HepG2 (cell line): Measurements from ENCODE around the gene BTF3L4. TPM values are rescaled to one million over a fixed set of nuclear protein-coding genes. Genes with fewer than 3 reads are reported as not detected.

Experiments used
- ATAC-seq: fragments of 200-7000 bp; cut with Tn5 transposase; 3 replicates; pipeline ENCODE4 v1.9.1; 2020; ENCODE audit warnings: mild to moderate bottlenecking, moderate library complexity
- BruUV-seq: library from RNA; stranded (reverse); fragments of 400-500 nt; replicated peaks from 2 replicates; lab custom pipeline; 2021; lab: Mats Ljungman, UMichigan
- CTCF ChIA-PET: fragments of 300-600 bp; formaldehyde crosslinking; extraction: SDS; loops from one replicate; lab custom pipeline; 2021; ENCODE audit warnings: low total read pairs, inconsistent platforms, low intra/inter-chr PET ratio; lab: Yijun Ruan, JAX
- POLR2A ChIA-PET: fragments of 350-600 bp; sonication (Branson Sonifier 250); formaldehyde crosslinking; loops from one replicate; lab custom pipeline; 2020; ENCODE audit warnings: antibody characterized with exemption, inconsistent platforms; lab: Yijun Ruan, JAX
- DNase-seq: peaks from one replicate; pipeline ENCODE4 v3.0.0-alpha.2; 2015; ENCODE audit warnings: low spot score
- FAIRE-seq: peaks from 3 replicates; lab custom pipeline; 2011; peaks lifted over from hg19 to GRCh38; lab: Jason Lieb, UNC
- H2AFZ ChIP-seq: one replicate; pipeline ENCODE4 v1.6.1; 2011; ENCODE audit warnings: low read length, inconsistent platforms
- H3K27ac ChIP-seq: fragments of 300-600 bp; 3 replicates; pipeline ENCODE4 v1.8.0; 2011; ENCODE audit warnings: mixed run types, mild to moderate bottlenecking, mixed read lengths, low read length, inconsistent platforms; ENCODE audit not compliant: insufficient read depth; ENCODE audit errors: extremely low read length
- H3K27me3 ChIP-seq, 2 experiments: fragments of 200-600 bp in 1 of 2; 2 replicates in 1 of 2; 3 replicates in 1 of 2; pipeline versions ENCODE4 v1.6.0 to v1.8.0; 2011; ENCODE audit warnings: low read length in 2 of 2, mild to moderate bottlenecking in 2 of 2, moderate library complexity in 2 of 2, inconsistent platforms in 1 of 2; ENCODE audit not compliant: insufficient read depth in 2 of 2, control insufficient read depth in 1 of 2
- H3K36me3 ChIP-seq, 2 experiments: fragments of 200-600 bp in 1 of 2; replicated peaks in 1 of 2; 2 replicates in 1 of 2; 3 replicates in 1 of 2; pipeline versions ENCODE4 v1.5.1 to v1.8.0; 2011; ENCODE audit warnings: low read length in 2 of 2, inconsistent platforms in 1 of 2; ENCODE audit not compliant: insufficient read depth in 2 of 2, control insufficient read depth in 1 of 2
- H3K4me1 ChIP-seq: 2 replicates; pipeline ENCODE4 v1.5.1; 2012; ENCODE audit warnings: low read length, inconsistent platforms; ENCODE audit not compliant: insufficient read depth
- H3K4me2 ChIP-seq: 2 replicates; pipeline ENCODE4 v1.6.0; 2011; ENCODE audit warnings: low read depth, low read length, inconsistent platforms
- H3K4me3 ChIP-seq, 3 experiments: fragments of 200-600 bp in 1 of 3; sonication (generic), shearing (Covaris generic) in 1 of 3; replicated peaks in 1 of 3; 2 replicates each; pipeline ENCODE4 v1.5.1; 2011 to 2016; ENCODE audit warnings: low read length in 3 of 3, inconsistent platforms in 2 of 3, low read depth in 2 of 3, mild to moderate bottlenecking in 2 of 3, control low read depth in 1 of 3, mixed read lengths in 1 of 3; ENCODE audit not compliant: insufficient read depth in 1 of 3
- H3K79me2 ChIP-seq: one replicate; pipeline ENCODE4 v1.6.1; 2011; ENCODE audit warnings: low read length, inconsistent platforms; ENCODE audit not compliant: insufficient read depth
- H3K9ac ChIP-seq: 2 replicates; pipeline ENCODE4 v1.6.0; 2011; ENCODE audit warnings: mild to moderate bottlenecking, low read depth, low read length, inconsistent platforms; ENCODE audit not compliant: insufficient read depth
- H3K9me3 ChIP-seq: 2 replicates; pipeline ENCODE4 v1.5.1; 2012; ENCODE audit warnings: mild to moderate bottlenecking, low read length
- H4K20me1 ChIP-seq: 2 replicates; pipeline ENCODE4 v1.6.0; 2011; ENCODE audit warnings: inconsistent platforms, mild to moderate bottlenecking, low read length, moderate library complexity; ENCODE audit not compliant: insufficient read depth
- CENPX ChIP-seq: sonication (generic); formaldehyde crosslinking; IDR thresholded peaks from 2 replicates; pipeline ENCODE4 v1.9.0; 2021; ENCODE audit warnings: mild to moderate bottlenecking, missing genetic modification reagents, moderate library complexity
- CHD4 ChIP-seq: fragments of 200-600 bp; sonication (generic); IDR thresholded peaks from 2 replicates; pipeline ENCODE4 v1.7.0; 2017; ENCODE audit warnings: mild to moderate bottlenecking, low read length, borderline replicate concordance
- CREM ChIP-seq, 2 experiments: sonication (generic) in 1 of 2; formaldehyde crosslinking in 1 of 2; IDR thresholded peaks; 2 replicates each; pipeline versions ENCODE4 v1.4.0 to v1.6.1; 2016 to 2020; ENCODE audit warnings: antibody characterized with exemption in 1 of 2, mild to moderate bottlenecking in 1 of 2, missing genetic modification reagents in 1 of 2
- ELF3 ChIP-seq: IDR thresholded peaks from 2 replicates; pipeline ENCODE4 v1.6.1; 2016; ENCODE audit warnings: missing genetic modification reagents, missing compliant biosample characterization
- GLI4 ChIP-seq: sonication (generic); formaldehyde crosslinking; IDR thresholded peaks from 2 replicates; pipeline ENCODE4 v1.5.1; 2020; ENCODE audit warnings: missing genetic modification reagents, mild to moderate bottlenecking, moderate library complexity, borderline replicate concordance
- NFKBIZ ChIP-seq: IDR thresholded peaks from 2 replicates; pipeline ENCODE4 v1.6.1; 2018; ENCODE audit warnings: missing genetic modification reagents, missing compliant biosample characterization
- ZSCAN20 ChIP-seq: sonication (generic); formaldehyde crosslinking; IDR thresholded peaks from 2 replicates; pipeline ENCODE4 v1.4.0; 2020; ENCODE audit warnings: missing genetic modification reagents, mild to moderate bottlenecking, borderline replicate concordance
- WGBS: methylation state at CpG from one replicate; pipeline ENCODE4 v1.1.6; 2017; ENCODE audit warnings: low lambda C conversion rate; 5-methylcytosine and 5-hydroxymethylcytosine counted together
- in situ Hi-C: cut with HindIII; loops from 2 replicates; pipeline ENCODE4 v1.10.0; 2017; ENCODE audit warnings: low pct_unique_long_range_greater_than_20kb; ENCODE audit not compliant: extremely low pct_ligation_motif_present
- intact Hi-C: fragments of 100-400 bp; cut with micrococcal nuclease; formaldehyde crosslinking; loops from one replicate; pipeline ENCODE4 v1.10.0; 2022; ENCODE audit not compliant: unreplicated experiment
- polyA plus RNA-seq, 8 experiments: library from polyadenylated mRNA; depleted of rRNA in 3 of 8; stranded (reverse) in 7 of 8; unstranded in 1 of 8; fragments of >200 nt; fragmentation: Illumina TruSeq in 4 of 8; extraction: Trizol in 4 of 8; gene quantifications; 2 replicates each; pipeline versions ENCODE4 v1.2.1 to v1.2.3, GENCODE V29; 2011 to 2016; ENCODE audit warnings: low read depth in 4 of 8, missing spikeins in 1 of 8, mixed read lengths in 1 of 8; ENCODE audit not compliant: insufficient read depth in 1 of 8
- total RNA-seq, 5 experiments: library from RNA; depleted of rRNA; stranded (reverse); fragments of >200 nt; fragmentation: Illumina TruSeq; extraction: Trizol; gene quantifications; 2 replicates each; pipeline ENCODE4 v1.2.3, GENCODE V29; 2016; ENCODE audit warnings: low read depth in 1 of 5
- TF ChIP-seq, protein P1 (sequence below): sonication (generic); formaldehyde crosslinking; IDR thresholded peaks from 2 replicates; pipeline ENCODE4 v1.5.0; 2020; ENCODE audit warnings: missing genetic modification reagents
- TF ChIP-seq, protein P2 (sequence below): sonication (generic); formaldehyde crosslinking; IDR thresholded peaks from 2 replicates; pipeline ENCODE4 v1.5.0; 2020; ENCODE audit warnings: mild to moderate bottlenecking, missing genetic modification reagents, borderline replicate concordance
- TF ChIP-seq, protein P3 (sequence below): sonication (generic); formaldehyde crosslinking; IDR thresholded peaks from 2 replicates; pipeline ENCODE4 v1.8.0; 2022; ENCODE audit warnings: mild to moderate bottlenecking, missing genetic modification reagents
- TF ChIP-seq, protein P4 (sequence below): IDR thresholded peaks from 2 replicates; pipeline ENCODE4 v1.4.0; 2020; ENCODE audit warnings: mild to moderate bottlenecking, missing genetic modification reagents
- TF ChIP-seq, protein P5 (sequence below): IDR thresholded peaks from 2 replicates; pipeline ENCODE4 v1.6.1; 2012; ENCODE audit warnings: low read length, improper control_type of control experiment

The BTF3L4 gene
- total and polyA plus RNA-seq, 2 of the 13 experiments (the other 11 are each of a cell fraction or from before 2014, with no cell fraction given) = 59.0 to 74.3 TPM

DNA sequence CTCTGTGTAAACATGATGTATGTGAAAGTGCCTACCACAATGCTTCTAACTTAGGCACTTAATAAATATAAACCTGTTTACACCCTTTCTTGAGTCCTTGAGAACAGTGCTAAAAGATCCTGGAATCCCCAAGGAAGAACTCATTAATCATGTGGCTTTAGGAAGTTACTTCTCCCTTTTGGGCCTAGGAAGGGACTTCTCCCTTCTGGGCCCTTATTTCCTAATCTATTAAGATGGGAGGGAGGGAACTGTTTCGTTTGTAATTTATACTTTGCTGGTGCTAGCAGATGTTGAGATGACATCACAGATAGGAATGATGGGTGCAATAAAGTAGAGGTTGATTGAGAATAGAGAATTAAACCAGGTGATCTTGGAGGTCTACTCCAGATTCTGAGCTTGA, 1.2 kb downstream of the BTF3L4 start:
- Histone ChIP-seq H3K9me3 (no peaks in the 10 kb centered on the region), H3K4me3 (peak overlapping the region; percentile 85 to 89 (median 87); a peak in 5 of 6 replicates), H3K4me2 (peak overlapping the region; percentile 81), H3K79me2 (peaks cover 76% of the 10 kb centered on the region), H3K9ac (peak overlapping the region; percentile 88), H3K27ac (peak overlapping the region; percentile 91), H3K4me1 (peaks cover 48% of the 10 kb centered on the region), H2AFZ (no peak overlapping the region), H3K27me3 (no peaks in the 10 kb centered on the region; a peak in 1 of 5 replicates), H3K36me3 (peaks cover 7 to 16% of the 10 kb centered on the region in 2 experiments), H4K20me1 (peaks cover 26% of the 10 kb centered on the region)
- BruUV-seq = TSS peak; percentile 65
- ChIA-PET CTCF (no interaction called here), POLR2A (interaction anchor here (0.7 to 5.3 kb wide), 8 partner anchors 8 to 41 kb away, joined by 3 to 80 read pairs (median 4); partner anchors contain the start of gene KTI12)
- in situ Hi-C loops (no loop called here), intact Hi-C loops (no loop called here)
- no peak for FAIRE-seq
- WGBS = 5% methylated on average over 1 of the region's 1 CpG
- DNase-seq = no peak
- no peak for ATAC-seq
- TF ChIP-seq NFKBIZ = no peak
- TF ChIP-seq, protein P1, sequence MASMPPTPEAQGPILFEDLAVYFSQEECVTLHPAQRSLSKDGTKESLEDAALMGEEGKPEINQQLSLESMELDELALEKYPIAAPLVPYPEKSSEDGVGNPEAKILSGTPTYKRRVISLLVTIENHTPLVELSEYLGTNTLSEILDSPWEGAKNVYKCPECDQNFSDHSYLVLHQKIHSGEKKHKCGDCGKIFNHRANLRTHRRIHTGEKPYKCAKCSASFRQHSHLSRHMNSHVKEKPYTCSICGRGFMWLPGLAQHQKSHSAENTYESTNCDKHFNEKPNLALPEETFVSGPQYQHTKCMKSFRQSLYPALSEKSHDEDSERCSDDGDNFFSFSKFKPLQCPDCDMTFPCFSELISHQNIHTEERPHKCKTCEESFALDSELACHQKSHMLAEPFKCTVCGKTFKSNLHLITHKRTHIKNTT (CRISPR knock-in tag) = no peak
- no peak for TF ChIP-seq ZSCAN20 (CRISPR knock-in tag)
- TF ChIP-seq CHD4 = no peak
- TF ChIP-seq, protein P2, sequence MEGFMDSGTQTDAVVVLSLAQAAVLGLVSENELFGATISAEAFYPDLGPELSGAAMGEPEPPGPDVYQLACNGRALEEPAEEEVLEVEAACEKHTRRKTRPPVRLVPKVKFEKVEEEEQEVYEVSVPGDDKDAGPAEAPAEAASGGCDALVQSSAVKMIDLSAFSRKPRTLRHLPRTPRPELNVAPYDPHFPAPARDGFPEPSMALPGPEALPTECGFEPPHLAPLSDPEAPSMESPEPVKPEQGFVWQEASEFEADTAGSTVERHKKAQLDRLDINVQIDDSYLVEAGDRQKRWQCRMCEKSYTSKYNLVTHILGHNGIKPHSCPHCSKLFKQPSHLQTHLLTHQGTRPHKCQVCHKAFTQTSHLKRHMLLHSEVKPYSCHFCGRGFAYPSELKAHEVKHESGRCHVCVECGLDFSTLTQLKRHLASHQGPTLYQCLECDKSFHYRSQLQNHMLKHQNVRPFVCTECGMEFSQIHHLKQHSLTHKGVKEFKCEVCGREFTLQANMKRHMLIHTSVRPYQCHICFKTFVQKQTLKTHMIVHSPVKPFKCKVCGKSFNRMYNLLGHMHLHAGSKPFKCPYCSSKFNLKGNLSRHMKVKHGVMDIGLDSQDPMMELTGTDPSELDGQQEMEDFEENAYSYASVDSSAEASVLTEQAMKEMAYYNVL (CRISPR knock-in tag) = no peak
- no peak for TF ChIP-seq CENPX (CRISPR knock-in tag)
- no peak for TF ChIP-seq ELF3 (CRISPR knock-in tag)
- TF ChIP-seq, protein P3, sequence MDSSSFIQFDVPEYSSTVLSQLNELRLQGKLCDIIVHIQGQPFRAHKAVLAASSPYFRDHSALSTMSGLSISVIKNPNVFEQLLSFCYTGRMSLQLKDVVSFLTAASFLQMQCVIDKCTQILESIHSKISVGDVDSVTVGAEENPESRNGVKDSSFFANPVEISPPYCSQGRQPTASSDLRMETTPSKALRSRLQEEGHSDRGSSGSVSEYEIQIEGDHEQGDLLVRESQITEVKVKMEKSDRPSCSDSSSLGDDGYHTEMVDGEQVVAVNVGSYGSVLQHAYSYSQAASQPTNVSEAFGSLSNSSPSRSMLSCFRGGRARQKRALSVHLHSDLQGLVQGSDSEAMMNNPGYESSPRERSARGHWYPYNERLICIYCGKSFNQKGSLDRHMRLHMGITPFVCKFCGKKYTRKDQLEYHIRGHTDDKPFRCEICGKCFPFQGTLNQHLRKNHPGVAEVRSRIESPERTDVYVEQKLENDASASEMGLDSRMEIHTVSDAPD = no peak
- TF ChIP-seq, protein P4, sequence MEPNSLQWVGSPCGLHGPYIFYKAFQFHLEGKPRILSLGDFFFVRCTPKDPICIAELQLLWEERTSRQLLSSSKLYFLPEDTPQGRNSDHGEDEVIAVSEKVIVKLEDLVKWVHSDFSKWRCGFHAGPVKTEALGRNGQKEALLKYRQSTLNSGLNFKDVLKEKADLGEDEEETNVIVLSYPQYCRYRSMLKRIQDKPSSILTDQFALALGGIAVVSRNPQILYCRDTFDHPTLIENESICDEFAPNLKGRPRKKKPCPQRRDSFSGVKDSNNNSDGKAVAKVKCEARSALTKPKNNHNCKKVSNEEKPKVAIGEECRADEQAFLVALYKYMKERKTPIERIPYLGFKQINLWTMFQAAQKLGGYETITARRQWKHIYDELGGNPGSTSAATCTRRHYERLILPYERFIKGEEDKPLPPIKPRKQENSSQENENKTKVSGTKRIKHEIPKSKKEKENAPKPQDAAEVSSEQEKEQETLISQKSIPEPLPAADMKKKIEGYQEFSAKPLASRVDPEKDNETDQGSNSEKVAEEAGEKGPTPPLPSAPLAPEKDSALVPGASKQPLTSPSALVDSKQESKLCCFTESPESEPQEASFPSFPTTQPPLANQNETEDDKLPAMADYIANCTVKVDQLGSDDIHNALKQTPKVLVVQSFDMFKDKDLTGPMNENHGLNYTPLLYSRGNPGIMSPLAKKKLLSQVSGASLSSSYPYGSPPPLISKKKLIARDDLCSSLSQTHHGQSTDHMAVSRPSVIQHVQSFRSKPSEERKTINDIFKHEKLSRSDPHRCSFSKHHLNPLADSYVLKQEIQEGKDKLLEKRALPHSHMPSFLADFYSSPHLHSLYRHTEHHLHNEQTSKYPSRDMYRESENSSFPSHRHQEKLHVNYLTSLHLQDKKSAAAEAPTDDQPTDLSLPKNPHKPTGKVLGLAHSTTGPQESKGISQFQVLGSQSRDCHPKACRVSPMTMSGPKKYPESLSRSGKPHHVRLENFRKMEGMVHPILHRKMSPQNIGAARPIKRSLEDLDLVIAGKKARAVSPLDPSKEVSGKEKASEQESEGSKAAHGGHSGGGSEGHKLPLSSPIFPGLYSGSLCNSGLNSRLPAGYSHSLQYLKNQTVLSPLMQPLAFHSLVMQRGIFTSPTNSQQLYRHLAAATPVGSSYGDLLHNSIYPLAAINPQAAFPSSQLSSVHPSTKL (CRISPR knock-in tag) = no peak
- TF ChIP-seq, protein P5, sequence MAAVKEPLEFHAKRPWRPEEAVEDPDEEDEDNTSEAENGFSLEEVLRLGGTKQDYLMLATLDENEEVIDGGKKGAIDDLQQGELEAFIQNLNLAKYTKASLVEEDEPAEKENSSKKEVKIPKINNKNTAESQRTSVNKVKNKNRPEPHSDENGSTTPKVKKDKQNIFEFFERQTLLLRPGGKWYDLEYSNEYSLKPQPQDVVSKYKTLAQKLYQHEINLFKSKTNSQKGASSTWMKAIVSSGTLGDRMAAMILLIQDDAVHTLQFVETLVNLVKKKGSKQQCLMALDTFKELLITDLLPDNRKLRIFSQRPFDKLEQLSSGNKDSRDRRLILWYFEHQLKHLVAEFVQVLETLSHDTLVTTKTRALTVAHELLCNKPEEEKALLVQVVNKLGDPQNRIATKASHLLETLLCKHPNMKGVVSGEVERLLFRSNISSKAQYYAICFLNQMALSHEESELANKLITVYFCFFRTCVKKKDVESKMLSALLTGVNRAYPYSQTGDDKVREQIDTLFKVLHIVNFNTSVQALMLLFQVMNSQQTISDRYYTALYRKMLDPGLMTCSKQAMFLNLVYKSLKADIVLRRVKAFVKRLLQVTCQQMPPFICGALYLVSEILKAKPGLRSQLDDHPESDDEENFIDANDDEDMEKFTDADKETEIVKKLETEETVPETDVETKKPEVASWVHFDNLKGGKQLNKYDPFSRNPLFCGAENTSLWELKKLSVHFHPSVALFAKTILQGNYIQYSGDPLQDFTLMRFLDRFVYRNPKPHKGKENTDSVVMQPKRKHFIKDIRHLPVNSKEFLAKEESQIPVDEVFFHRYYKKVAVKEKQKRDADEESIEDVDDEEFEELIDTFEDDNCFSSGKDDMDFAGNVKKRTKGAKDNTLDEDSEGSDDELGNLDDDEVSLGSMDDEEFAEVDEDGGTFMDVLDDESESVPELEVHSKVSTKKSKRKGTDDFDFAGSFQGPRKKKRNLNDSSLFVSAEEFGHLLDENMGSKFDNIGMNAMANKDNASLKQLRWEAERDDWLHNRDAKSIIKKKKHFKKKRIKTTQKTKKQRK = no peak
- no peak for TF ChIP-seq GLI4
- no peak for TF ChIP-seq CREM (IDR thresholded peaks at IDR 0.05)
- TF ChIP-seq CREM (CRISPR knock-in tag; IDR thresholded peaks at IDR 0.05) = no peak
